DND-41 (cell line): ENCODE results near the gene DENND1A.

Experiments used
- ATAC-seq: fragments of 200-7000 bp; cut with Tn5 transposase; 3 replicates; pipeline ENCODE4 v1.9.1; 2021; ENCODE audit warnings: low read depth; ENCODE audit not compliant: insufficient read depth
- DNase-seq: peaks from one replicate; pipeline ENCODE4 v3.0.0-alpha.2; 2020
- H2AFZ ChIP-seq: 2 replicates; pipeline ENCODE4 v1.6.0; 2012; ENCODE audit warnings: low read depth, low read length
- H3K27ac ChIP-seq: 2 replicates; pipeline ENCODE4 v1.5.1; 2012; ENCODE audit warnings: low read length, inconsistent platforms
- H3K27me3 ChIP-seq: fragments of 200-600 bp; sonication (generic); 2 replicates; pipeline ENCODE4 v1.6.0; 2012; ENCODE audit warnings: low read length, mild to moderate bottlenecking, inconsistent platforms; ENCODE audit not compliant: insufficient read depth, poor library complexity
- H3K36me3 ChIP-seq: 2 replicates; pipeline ENCODE4 v1.5.1; 2012; ENCODE audit warnings: low read length, inconsistent platforms; ENCODE audit not compliant: insufficient read depth
- H3K4me1 ChIP-seq: 2 replicates; pipeline ENCODE4 v1.5.1; 2012; ENCODE audit warnings: mild to moderate bottlenecking, low read length; ENCODE audit not compliant: insufficient read depth
- H3K4me2 ChIP-seq: 2 replicates; pipeline ENCODE4 v1.6.0; 2012; ENCODE audit warnings: mild to moderate bottlenecking, moderate library complexity, low read length, inconsistent platforms; ENCODE audit not compliant: insufficient read depth
- H3K4me3 ChIP-seq, 2 experiments: fragments of 200-600 bp in 1 of 2; shearing (Covaris generic) in 1 of 2; 2 replicates each; pipeline ENCODE4 v1.5.1; 2012 to 2016; ENCODE audit warnings: inconsistent platforms in 2 of 2, low read length in 2 of 2, mild to moderate bottlenecking in 2 of 2, low read depth in 1 of 2, moderate library complexity in 1 of 2
- H3K79me2 ChIP-seq: 2 replicates; pipeline ENCODE4 v1.6.0; 2012; ENCODE audit warnings: low read length, inconsistent platforms; ENCODE audit not compliant: insufficient read depth
- H3K9ac ChIP-seq: 2 replicates; pipeline ENCODE4 v1.6.0; 2012; ENCODE audit warnings: low read depth, mild to moderate bottlenecking, inconsistent platforms, low read length, moderate library complexity
- H3K9me3 ChIP-seq: 2 replicates; pipeline ENCODE4 v1.5.1; 2012; ENCODE audit warnings: low read length, moderate library complexity, mild to moderate bottlenecking, inconsistent platforms; ENCODE audit not compliant: insufficient read depth, severe bottlenecking
- H4K20me1 ChIP-seq: 2 replicates; pipeline ENCODE4 v1.6.0; 2012; ENCODE audit warnings: low read length; ENCODE audit not compliant: insufficient read depth
- EZH2 ChIP-seq: IDR thresholded peaks from 3 replicates; pipeline ENCODE4 v1.6.1; 2012; ENCODE audit warnings: borderline replicate concordance, low read depth, mild to moderate bottlenecking, moderate library complexity, low read length, inconsistent platforms; ENCODE audit not compliant: severe bottlenecking
- TF ChIP-seq, protein P1 (sequence below): IDR thresholded peaks from 2 replicates; pipeline ENCODE4 v1.5.1; 2012; ENCODE audit warnings: borderline replicate concordance, low read length, moderate library complexity, mild to moderate bottlenecking; ENCODE audit not compliant: poor library complexity, severe bottlenecking; ENCODE audit errors: extremely low read depth

The DENND1A gene

DNA sequence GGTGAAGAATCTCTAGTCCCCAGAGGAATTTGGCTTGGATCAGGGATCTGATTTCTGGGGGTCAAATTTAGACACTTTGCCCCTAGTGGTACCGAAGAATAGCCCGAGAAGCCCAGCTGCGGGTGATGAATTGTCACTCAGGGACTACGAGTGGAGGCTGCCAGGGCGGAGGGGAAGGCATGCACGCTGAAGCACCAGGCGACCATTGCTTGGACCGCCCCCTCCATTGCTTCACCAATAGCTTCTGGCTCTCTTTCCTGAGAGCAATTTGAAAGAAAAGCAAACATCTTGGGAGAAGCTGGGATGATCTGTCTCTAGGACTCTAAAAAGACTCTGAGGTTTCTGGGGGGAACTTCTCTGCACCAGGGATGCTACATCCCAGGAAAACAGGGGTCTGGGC is 436.3 kb downstream of the DENND1A start:
- TF ChIP-seq EZH2, result no peak
- TF ChIP-seq, protein P1, sequence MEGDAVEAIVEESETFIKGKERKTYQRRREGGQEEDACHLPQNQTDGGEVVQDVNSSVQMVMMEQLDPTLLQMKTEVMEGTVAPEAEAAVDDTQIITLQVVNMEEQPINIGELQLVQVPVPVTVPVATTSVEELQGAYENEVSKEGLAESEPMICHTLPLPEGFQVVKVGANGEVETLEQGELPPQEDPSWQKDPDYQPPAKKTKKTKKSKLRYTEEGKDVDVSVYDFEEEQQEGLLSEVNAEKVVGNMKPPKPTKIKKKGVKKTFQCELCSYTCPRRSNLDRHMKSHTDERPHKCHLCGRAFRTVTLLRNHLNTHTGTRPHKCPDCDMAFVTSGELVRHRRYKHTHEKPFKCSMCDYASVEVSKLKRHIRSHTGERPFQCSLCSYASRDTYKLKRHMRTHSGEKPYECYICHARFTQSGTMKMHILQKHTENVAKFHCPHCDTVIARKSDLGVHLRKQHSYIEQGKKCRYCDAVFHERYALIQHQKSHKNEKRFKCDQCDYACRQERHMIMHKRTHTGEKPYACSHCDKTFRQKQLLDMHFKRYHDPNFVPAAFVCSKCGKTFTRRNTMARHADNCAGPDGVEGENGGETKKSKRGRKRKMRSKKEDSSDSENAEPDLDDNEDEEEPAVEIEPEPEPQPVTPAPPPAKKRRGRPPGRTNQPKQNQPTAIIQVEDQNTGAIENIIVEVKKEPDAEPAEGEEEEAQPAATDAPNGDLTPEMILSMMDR, result no peak
- Histone ChIP-seq H3K9me3 (no peaks in the 10 kb centered on the region), H3K4me1 (no peaks in the 10 kb centered on the region), H3K27ac (no peak overlapping the region), H3K79me2 (no peaks in the 10 kb centered on the region), H3K4me3 (no peak overlapping the region), H3K9ac (no peak overlapping the region), H3K4me2 (no peak overlapping the region), H2AFZ (no peak overlapping the region), H3K36me3 (no peaks in the 10 kb centered on the region), H3K27me3 (no peaks in the 10 kb centered on the region), H4K20me1 (no peaks in the 10 kb centered on the region)
- ATAC-seq (no peak), DNase-seq (no peak)

DNA sequence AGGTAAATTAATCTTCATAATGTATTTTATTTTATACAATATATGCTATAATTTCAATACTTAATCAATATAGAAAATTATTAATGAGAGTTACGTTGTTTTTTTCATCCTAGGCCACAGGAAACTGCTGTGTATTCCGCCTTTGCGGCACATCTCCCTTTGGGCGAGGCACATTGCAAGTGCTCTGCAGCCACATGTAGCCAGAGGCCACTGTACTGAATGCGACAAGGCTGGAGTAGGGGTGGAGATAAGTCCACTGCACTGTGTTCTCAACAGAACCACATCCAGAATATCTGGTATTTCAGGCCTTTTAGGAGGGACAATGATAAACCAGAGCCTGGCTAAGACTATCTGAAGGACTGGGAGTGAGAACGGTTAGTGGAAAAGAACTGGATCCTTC is 439.2 kb downstream of the DENND1A start:
- Histone ChIP-seq H4K20me1 (no peaks in the 10 kb centered on the region), H3K4me2 (no peak overlapping the region), H3K9ac (no peak overlapping the region), H3K27me3 (no peaks in the 10 kb centered on the region), H3K36me3 (no peaks in the 10 kb centered on the region), H3K4me1 (no peaks in the 10 kb centered on the region), H3K4me3 (no peak overlapping the region), H3K9me3 (no peaks in the 10 kb centered on the region), H3K79me2 (no peaks in the 10 kb centered on the region), H3K27ac (no peak overlapping the region), H2AFZ (no peak overlapping the region)
- TF ChIP-seq, protein P1, result no peak
- no peak for TF ChIP-seq EZH2
- ATAC-seq, result no peak
- DNase-seq, result no peak

DNA sequence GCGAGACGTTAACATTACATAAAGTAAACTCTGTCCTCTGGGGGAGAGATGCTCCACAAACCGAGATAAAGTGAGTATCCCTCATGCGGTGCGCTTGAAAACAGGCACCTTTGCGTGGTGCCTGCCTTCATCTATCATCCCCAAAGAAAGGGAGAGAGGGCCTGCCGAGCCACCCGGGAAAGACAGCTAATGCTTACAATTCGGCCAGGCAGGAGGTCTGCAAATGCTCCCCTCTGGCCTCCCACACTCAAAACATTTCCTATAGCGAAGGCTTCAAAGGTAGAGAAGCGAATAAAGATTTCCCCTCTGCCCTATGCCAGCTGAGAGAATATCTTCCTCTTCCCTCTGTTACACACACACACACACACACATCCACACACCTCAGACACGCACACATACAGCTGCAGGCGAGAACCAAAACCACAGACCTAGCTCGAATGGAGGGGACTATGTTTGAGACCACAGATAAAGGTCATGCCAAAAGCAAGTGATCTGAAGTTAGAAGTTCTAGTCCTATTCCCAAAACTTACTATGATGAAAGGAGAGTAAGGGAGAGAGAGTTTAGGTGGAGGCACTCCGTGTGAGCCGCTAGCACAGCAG is 441.1 kb downstream of the DENND1A start:
- H3K9me3 ChIP-seq, result no peaks in the 10 kb centered on the region
- no peaks in the 10 kb centered on the region for H3K4me1 ChIP-seq
- H2AFZ ChIP-seq, result no peak overlapping the region
- H4K20me1 ChIP-seq, result no peaks in the 10 kb centered on the region
- H3K27me3 ChIP-seq, result no peaks in the 10 kb centered on the region
- H3K27ac ChIP-seq, result no peak overlapping the region
- no peak overlapping the region for H3K9ac ChIP-seq
- no peaks in the 10 kb centered on the region for H3K36me3 ChIP-seq
- no peak for TF ChIP-seq EZH2
- TF ChIP-seq, protein P1, result no peak
- no peak overlapping the region for H3K4me3 ChIP-seq
- peak; percentile 68; the same call in 2 of the 3 replicates for ATAC-seq
- DNase-seq, result peak; percentile 43
- no peak overlapping the region for H3K4me2 ChIP-seq
- H3K79me2 ChIP-seq, result no peaks in the 10 kb centered on the region
